ENCODE measurements around the gene DOK7.
"Not testable (repeated sequence)": the region's sequence is repeated elsewhere in the genome, so short reads cannot be mapped to it uniquely, and the experiment has no call there.

The DOK7 gene

GRCh38 chr4:3443750-3444309 is 19.3 kb upstream of the DOK7 start:
- no peak for DNase-seq

DNA sequence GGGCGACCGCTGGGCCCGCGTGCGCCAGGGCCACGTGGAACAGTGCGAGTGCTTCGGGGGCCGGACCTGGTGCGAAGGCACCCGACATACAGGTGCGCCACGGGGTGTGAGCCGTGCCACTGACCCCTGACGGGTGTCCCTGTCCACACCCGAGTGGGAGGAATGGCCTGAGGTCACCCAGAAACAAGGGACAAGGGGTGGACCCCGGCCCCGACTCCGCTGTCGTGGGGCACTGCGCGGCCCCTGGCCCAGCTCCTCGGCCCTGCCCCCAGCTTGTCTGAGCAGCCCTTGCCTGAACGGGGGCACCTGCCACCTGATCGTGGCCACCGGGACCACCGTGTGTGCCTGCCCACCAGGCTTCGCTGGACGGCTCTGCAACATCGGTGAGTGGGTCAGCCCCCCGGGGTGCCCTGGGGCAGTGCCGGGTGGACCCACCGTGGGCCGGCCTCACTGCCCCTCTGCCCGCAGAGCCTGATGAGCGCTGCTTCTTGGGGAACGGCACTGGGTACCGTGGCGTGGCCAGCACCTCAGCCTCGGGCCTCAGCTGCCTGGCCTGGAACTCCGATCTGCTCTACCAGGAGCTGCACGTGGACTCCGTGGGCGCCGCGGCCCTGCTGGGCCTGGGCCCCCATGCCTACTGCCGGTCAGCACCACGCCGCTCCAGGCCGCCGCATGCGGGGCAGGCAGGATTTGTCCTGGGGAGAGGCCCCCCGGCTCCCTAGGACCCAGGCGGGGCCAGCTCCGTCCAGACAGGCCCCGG is 18.6 kb upstream of the DOK7 start:
- no peak for DNase-seq

- DNase-seq, result no peak
These were observed 17.8 kb upstream of the DOK7 start for GRCh38 chr4:3445111-3445820.

DNA sequence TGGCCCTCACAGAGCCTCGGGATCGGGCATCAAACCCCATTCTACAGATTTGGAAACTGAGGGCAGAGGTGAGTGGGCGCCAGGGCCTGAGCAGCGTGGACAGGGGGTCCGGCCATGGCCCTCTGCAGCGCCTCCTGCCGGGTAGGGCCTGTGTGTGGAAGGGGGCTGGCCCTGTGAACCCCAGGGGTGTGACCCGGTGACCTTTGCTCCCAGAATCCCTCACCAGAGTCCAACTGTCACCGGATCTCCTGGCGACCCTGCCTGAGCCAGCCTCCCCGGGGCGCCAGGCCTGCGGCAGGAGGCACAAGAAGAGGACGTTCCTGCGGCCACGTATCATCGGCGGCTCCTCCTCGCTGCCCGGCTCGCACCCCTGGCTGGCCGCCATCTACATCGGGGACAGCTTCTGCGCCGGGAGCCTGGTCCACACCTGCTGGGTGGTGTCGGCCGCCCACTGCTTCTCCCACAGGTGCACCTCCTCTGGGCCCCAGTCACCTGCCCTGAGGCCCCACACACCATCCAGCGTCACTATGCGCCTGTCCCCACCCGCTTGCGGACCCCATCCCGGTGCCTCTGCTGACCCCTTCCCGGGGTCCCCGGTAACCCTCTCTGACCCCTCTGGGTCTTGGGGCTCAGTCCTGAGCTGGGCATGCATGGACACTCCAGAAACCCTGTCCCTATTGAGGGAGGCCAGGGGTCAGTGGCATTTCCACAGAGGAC is 17.1 kb upstream of the DOK7 start:
- DNase-seq, result no peak

DNA sequence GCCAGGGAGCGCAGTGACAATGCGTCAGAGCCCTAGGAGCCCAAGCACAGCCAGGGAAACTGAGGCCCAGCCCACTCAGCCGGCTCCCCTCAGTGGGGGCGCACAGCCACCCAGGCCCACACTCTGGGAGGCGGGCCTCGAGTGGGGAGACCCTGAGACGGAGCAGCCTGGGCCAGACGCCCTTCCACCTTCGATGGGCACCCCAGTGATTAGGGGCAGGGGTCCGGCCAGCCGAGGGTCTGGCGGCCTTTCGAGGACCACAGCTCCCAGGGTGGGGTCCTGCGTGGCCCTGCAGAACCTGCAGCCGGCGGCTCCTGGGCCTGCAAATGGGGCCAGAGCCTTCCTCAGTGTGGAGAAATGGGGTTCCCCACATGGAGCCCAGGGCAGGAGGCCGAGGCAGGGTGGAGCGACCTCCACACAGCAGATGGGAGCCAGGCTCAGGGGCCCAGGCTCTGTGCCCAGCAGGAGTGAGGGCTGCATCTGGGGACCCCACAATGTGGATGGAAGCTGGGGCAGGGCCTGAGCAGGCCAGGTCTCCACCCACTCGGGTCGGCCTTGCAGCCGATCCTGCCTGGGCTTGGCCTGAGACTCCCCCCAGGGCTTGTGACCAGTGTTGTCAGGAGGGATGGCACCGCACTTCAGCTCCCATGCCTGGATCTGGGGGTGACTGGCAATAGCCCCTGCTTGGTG is 16.3 kb upstream of the DOK7 start:
- DNase-seq, result no peak

DNA sequence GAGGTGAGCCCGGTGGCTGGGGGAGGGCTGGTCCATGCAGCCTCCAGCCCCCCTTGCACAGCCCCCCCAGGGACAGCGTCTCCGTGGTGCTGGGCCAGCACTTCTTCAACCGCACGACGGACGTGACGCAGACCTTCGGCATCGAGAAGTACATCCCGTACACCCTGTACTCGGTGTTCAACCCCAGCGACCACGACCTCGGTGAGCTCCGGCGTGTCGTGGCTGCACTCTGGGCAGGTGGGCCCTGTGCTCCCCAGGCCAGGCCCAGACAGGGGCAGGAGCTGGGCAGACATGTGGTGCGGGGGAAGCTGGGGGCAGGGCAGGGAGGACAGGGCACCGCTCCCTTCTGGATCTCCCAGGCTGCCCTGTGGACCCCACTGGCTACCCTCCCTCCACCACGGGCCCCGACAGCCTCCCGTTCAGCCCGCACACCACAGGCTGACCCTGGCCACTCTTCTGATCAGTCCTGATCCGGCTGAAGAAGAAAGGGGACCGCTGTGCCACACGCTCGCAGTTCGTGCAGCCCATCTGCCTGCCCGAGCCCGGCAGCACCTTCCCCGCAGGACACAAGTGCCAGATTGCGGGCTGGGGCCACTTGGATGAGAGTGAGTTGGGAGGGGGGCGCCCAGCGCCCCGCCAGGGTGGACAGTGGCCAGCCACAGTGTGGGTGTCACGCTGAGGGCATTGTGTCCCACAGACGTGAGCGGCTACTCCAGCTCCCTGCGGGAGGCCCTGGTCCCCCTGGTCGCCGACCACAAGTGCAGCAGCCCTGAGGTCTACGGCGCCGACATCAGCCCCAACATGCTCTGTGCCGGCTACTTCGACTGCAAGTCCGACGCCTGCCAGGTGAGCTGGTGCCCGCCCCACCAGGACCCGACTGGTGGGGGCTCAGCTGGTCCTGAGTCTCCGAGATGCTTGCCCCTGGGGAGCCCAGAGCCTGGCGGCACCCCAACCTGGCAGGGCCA is 15.4 kb upstream of the DOK7 start:
- DNase-seq, result no peak

DNA sequence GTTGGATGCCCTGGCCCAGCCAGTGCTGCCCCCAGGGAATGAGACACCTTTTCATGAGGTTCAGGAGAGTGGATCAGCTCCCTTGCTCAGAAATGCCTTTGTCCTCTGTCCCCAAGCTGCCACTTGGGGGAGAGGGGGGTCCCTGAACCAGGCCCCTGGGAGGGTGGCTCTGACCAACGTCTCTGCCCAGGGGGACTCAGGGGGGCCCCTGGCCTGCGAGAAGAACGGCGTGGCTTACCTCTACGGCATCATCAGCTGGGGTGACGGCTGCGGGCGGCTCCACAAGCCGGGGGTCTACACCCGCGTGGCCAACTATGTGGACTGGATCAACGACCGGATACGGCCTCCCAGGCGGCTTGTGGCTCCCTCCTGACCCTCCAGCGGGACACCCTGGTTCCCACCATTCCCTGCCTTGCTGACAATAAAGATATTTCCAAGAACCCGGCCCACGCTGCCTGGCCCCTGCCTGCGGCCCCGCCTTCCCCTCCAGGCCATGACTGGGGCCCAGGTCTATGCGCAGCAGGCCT is 14.0 kb upstream of the DOK7 start:
- DNase-seq, result no peak

DNA sequence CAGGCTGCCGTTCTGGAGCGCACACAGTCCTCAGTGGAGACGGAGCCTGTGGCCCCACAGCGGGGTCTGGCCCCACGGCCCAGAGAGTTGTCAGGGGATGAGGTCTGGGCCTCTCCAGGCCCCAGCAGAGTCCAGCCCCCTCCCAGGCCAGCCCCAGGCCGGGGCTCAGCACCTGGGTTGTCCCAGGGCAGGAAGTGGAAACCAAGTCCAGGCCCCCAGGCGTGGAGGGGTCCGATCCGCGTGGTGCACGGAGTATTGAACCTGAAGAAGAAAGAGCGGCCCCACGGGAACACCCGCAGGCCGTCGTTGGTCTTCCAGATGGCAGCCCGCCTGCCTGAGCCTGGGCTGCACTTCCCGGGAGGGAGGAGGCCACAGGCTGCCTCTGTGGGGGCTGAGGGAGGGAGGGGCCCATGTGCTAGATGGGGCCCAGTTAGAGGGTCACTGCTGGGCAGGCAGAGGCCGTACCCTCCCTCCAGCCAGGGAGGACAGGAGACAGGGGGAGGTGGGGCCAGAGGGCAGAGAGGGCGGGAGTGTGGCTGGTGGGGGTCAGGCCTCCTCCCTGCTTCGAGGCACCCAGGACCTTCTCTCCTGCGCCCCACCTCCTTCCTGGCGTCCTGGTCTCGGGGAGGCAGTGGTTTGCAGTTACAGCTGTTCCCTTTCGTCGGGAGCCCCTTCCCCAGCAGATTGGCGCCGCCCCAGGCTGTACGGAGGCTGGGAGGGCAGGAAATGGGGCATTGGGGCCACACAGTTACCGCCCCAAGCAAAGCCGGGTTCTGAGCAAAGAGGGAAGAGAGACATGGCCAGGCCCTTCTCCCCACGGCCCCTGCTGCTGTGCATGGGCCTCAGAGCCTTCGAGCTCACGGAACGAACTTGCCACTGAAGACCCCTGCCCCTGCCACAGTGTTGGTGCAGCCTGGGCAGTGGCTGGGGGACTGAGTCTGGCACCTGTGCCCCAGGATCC is 13.3 kb upstream of the DOK7 start:
- DNase-seq, result no peak

- no peak for DNase-seq
These were observed 12.5 kb upstream of the DOK7 start for GRCh38 chr4:3450643-3451042.

- no peak for DNase-seq
These were observed 11.2 kb upstream of the DOK7 start for GRCh38 chr4:3451956-3452355.

GRCh38 chr4:3452376-3452775 is 10.7 kb upstream of the DOK7 start:
- no peak for DNase-seq

DNA sequence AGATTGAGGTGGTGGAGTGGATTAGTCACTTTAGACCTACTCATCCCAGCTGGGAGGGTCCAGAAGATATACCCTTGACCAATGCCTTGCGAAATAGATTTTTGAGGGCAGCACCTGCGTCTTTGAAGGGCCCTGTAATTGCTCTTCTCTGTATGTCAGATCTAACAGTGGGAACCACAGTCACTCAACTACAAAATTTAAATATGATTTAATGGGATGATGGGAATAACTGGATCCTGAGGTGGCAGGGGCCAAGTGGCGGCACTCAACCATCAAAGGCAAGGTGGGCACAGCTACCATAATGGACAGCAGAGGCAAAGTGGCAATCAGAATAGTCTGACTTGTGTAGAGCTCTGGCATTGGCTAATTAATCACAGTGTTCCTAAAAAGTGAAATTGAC is 7.5 kb upstream of the DOK7 start:
- not testable (repeated sequence) for DNase-seq

DNA sequence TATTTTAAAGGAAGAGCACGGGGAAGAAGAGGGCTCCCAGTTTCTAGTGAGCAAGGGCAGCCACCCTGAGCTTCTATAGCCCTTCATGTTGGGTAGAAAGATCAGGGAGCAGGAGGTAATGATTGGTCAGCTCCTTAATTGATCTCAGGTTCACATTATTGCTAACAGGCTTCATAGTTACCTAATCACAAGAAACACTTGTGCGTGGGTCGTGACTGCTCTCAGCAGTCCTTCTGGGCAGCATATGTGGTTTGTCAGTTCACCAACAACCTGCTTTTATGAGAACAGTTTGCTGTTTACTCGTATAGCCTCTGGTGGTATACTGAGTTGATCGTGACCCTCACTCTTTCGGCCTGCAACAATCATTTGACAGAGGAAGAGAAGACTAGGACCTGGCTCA is 4.7 kb upstream of the DOK7 start:
- no peak for DNase-seq

GRCh38 chr4:3459156-3459555 is 4.0 kb upstream of the DOK7 start:
- DNase-seq, result not testable (repeated sequence)

GRCh38 chr4:3460926-3461325 is 2.2 kb upstream of the DOK7 start:
- no peak for DNase-seq

GRCh38 chr4:3461515-3462291 is 1.4 kb upstream of the DOK7 start:
- peak; percentile 29 for DNase-seq

- no peak for DNase-seq
These were observed 751 bp upstream of the DOK7 start for GRCh38 chr4:3462321-3462789.

DNA sequence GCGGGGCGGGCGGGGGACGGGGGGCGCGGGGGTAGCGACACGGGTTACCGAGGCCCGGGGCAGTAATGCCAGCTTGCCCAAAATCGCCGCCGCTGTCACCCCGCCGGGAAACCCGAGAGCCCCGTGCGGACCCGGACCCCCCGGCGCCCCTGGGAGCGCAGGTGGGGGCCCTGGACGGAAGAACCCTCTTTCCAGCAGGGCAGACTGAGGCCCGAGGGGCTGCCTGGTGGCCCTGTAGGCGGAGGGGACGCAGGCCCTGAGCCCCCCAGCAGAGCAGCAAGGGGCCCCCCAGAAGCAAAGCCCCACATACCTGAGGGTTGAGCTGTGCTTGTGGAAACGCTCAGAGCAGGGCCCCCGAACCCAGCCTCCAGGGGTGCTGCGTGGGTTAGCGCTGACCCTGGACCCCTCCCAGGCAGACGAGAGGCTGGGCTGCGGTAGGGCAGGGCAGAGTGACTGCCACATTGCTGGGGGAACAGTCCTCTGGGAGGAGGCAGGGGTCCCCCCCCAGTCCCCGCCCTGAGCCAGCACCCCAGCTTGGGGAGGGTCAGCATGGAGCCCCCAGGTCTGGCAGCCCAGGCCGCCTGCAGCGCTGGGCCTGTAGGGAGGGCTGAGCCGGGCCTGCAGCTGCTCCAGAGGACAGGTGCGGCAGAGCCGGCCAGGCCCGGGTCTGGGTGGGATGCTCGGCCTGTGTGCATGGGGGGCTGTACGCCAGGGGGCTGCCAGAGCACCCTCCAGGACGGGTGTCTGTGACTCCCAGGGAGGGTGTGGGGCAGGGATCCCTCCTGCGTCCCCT is 646 bp downstream of the DOK7 start:
- DNase-seq, result no peak

Measured in NCI-H1092 treated with DMSO at 0.1 percent for 48 hours (cell line).